Measurements from ENCODE around the gene APBA1.

The APBA1 gene

GRCh38 chr9:69392826-69393225 lies 279.3 kb downstream of the APBA1 start:
- no peak for DNase-seq

DNA sequence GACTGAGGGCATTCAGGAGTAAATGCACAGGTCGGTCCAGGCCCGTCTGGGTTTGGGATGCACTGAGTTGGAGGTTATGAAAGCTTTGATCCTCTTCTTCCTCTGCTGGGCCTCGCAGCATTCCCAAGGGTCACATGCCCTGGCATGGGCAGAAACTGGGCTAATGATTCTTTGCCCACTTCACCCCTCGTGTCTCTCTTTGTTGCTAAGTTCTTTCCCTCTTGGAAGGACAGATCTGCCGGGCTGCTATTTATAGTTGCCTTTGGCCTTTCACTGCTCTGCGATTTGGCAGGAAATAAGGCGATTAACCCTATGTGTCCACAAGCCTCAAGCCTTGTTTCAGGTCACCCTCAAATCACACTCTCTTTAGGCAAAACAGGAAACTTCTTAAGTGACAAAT lies 280.2 kb downstream of the APBA1 start:
- DNase-seq: no peak

- no peak for DNase-seq
Measured at GRCh38 chr9:69391487-69391886, 280.7 kb downstream of the APBA1 start.

GRCh38 chr9:69389437-69389995 lies 282.7 kb downstream of the APBA1 start:
- DNase-seq: no peak

DNA sequence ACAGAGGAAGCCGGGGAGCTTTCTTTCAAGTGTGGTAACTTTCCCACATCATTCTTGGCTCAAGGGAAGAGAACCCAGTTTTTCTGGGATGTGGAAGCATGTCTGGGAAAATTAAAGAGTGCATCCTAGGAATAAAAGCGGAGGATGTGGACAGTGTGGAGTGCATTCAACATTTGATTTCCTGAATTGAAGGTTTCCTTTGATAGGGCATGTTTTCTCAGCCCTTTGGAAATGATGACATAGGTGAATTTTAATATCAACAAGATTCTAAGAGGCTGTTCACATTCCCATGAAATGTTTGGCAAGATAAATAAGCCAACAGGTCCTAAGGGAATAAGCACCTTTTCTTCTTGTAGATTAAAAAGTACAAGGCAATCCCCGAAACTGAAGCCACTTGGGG lies 283.6 kb downstream of the APBA1 start:
- no peak for DNase-seq

GRCh38 chr9:69386651-69387050 lies 285.5 kb downstream of the APBA1 start:
- DNase-seq: no peak

DNA sequence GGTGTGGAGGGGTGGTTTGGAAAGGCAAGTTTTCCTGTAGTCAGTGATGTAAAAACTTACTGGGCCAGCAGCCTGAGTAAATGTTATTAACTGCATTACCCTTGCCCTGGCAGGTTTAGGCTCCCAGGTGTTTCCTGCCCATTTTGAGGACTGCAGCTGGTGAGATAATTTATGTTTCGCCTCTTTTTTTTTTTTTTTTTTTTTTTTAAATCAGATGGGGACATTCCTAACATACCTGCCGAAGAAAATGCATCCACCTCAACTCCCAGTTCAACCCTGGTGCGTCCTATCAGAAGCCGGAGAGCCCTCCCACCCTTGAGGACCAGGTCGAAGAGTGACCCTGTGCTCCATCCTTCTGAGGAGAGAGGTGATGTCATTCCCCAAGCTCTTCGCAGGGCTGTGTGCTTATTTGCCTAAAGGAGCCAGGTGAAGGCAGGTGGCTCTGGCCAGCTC lies 286.6 kb downstream of the APBA1 start:
- DNase-seq: no peak

DNA sequence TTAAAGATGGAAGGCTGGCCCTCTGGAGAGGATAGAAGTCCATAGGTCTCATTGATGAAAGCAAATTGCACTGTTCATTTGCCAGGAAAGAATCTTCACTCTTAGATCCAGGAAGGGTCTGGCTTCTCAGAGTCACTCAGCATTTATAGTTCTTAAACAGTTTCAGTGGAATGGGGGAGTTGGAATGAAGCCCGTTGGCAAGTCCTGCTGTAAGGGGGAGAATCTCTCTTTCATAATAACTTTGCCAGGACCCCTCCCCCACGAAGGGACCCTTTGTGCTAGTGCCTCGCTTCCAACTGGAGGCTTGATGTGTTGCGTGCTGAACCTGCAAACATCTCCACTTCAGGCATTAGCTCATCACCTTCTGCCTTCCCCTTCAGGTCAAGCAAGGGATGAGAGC lies 290.0 kb downstream of the APBA1 start:
- no peak for DNase-seq

GRCh38 chr9:69380811-69381210 lies 291.4 kb downstream of the APBA1 start:
- no peak for DNase-seq

DNA sequence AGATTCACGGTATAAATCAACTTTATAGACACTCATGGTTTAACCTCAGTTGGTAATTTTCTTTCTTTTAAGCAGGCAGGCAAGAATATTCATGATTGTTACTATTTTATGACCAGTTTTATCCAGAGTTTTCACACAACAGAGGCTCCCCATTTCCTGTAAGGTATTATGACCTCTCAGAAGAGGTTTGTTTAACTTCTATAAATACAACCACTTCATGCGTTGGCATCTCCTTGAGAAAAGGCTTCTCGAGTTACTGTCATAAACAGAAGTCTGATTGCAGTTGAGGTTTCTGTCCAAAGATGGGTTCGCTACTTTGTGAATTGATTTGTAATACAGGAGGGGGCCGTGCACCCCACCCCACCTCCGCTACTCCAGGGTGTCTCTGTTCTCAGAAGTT lies 291.9 kb downstream of the APBA1 start:
- no peak for DNase-seq

DNA sequence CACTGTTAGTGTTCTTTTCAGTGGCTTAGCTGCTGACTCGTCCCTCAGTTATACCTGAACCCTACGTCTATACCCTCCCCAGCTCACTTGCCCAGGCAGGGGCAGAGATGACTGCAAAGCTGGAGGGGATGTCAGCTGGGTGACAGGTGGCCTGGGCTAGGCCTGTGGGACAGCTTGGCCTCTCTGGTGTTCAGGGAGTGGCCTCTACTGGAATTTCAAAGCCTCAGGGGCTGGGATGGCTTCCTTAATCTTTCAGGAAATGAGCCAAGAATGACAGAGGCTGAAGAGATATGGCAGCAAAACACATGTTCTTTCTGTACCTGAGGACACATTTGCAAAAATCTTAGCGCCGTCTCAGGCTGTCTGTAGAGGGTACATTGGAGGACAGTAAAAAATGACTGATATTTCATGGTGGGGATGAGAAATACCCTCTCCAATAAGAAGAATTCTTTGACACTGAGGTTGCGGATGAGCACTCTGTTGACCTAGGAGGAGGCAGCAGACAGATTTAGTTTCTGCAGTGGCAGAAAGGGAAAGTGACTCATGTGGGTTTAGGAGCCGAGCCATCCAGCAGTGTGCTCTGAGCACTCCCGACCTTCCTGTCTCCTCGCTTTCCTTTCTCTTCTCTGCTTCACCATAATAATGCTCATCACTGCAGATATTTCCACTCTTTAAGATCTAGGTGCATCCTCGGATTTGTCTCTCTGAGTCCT lies 292.7 kb downstream of the APBA1 start:
- DNase-seq: no peak

- no peak for DNase-seq
Measured at GRCh38 chr9:69377981-69378380, 294.2 kb downstream of the APBA1 start.
